GM19438 (cell line): ENCODE data around the gene MSX1.

Experiments used
- ATAC-seq: cut with Tn5 transposase; IDR thresholded peaks from one replicate; pipeline ENCODE4 v1.9.1; 2021; ENCODE audit warnings: low read depth; ENCODE audit not compliant: unreplicated experiment

The MSX1 gene

GRCh38 chr4:4838936-4839810 is 20.3 kb upstream of the MSX1 start:
- no peak for ATAC-seq

GRCh38 chr4:4840351-4840750 is 19.1 kb upstream of the MSX1 start:
- no peak for ATAC-seq

GRCh38 chr4:4841156-4841555 is 18.3 kb upstream of the MSX1 start:
- no peak for ATAC-seq

GRCh38 chr4:4842476-4843441 is 16.7 kb upstream of the MSX1 start:
- ATAC-seq, result no peak

- no peak for ATAC-seq
These were observed 15.7 kb upstream of the MSX1 start for GRCh38 chr4:4843635-4844291.

- ATAC-seq, result no peak
These were observed 14.4 kb upstream of the MSX1 start for GRCh38 chr4:4845027-4845426.

GRCh38 chr4:4847011-4847410 is 12.5 kb upstream of the MSX1 start:
- no peak for ATAC-seq

GRCh38 chr4:4848540-4848939 is 10.9 kb upstream of the MSX1 start:
- ATAC-seq, result no peak

- ATAC-seq, result no peak
These were observed 10.4 kb upstream of the MSX1 start for GRCh38 chr4:4849106-4849505.

- no peak for ATAC-seq
These were observed 9.8 kb upstream of the MSX1 start for GRCh38 chr4:4849524-4850193.

GRCh38 chr4:4851081-4851480 is 8.4 kb upstream of the MSX1 start:
- ATAC-seq, result no peak

- ATAC-seq, result no peak
These were observed 7.6 kb upstream of the MSX1 start for GRCh38 chr4:4851906-4852305.

GRCh38 chr4:4852591-4853362 is 6.7 kb upstream of the MSX1 start:
- peak; percentile 62 for ATAC-seq

- peak; percentile 27 for ATAC-seq
These were observed 6.1 kb upstream of the MSX1 start for GRCh38 chr4:4853371-4853823.

- no peak for ATAC-seq
These were observed 5.4 kb upstream of the MSX1 start for GRCh38 chr4:4853921-4854648.

- no peak for ATAC-seq
These were observed 4.7 kb upstream of the MSX1 start for GRCh38 chr4:4854649-4855295.

GRCh38 chr4:4855301-4856070 is 4.0 kb upstream of the MSX1 start:
- ATAC-seq, result no peak
